Memory B cell (primary cell): ENCODE measurements around the gene TSSC4.

ENCODE experiments used
- ATAC-seq: fragments of 150-1000 bp; cut with Tn5 transposase; 2 replicates; pipeline ENCODE4 v1.10.0; 2021; ENCODE audit warnings: low read depth, mild to moderate bottlenecking, moderate library complexity
- DNase-seq, 2 donors: peaks; one replicate each; pipeline ENCODE4 v3.0.0; 2022; ENCODE audit warnings: low spot score in 2 of 2
- H3K27ac Mint-ChIP-seq: one replicate; pipeline ENCODE4 v1.8.0; 2022; ENCODE audit warnings: mild to moderate bottlenecking, moderate library complexity, mixed read lengths
- H3K27me3 Mint-ChIP-seq: one replicate; pipeline ENCODE4 v1.8.0; 2022; ENCODE audit warnings: mixed read lengths
- H3K36me3 Mint-ChIP-seq: one replicate; pipeline ENCODE4 v1.8.0; 2022; ENCODE audit warnings: mild to moderate bottlenecking, mixed read lengths
- H3K4me1 Mint-ChIP-seq: one replicate; pipeline ENCODE4 v1.8.0; 2022; ENCODE audit warnings: mixed read lengths
- H3K4me3 Mint-ChIP-seq: one replicate; pipeline ENCODE4 v1.8.0; 2022; ENCODE audit warnings: mild to moderate bottlenecking, moderate library complexity, mixed read lengths
- H3K9me3 Mint-ChIP-seq: one replicate; pipeline ENCODE4 v1.8.0; 2022; ENCODE audit warnings: mixed read lengths

The TSSC4 gene

GRCh38 chr11:2377511-2378443 is 22.8 kb upstream of the TSSC4 start:
- Mint-ChIP-seq H3K27ac (peak overlapping the region; percentile 86), H3K4me3 (peak overlapping the region; percentile 86), H3K27me3 (no peaks in the 10 kb centered on the region), H3K4me1 (peaks cover 32% of the 10 kb centered on the region), H3K36me3 (no peaks in the 10 kb centered on the region), H3K9me3 (no peaks in the 10 kb centered on the region)
- DNase-seq (peak in 1 of 2 donors; percentile 45), ATAC-seq (peak; percentile 46)

GRCh38 chr11:2378527-2379210 is 21.9 kb upstream of the TSSC4 start:
- DNase-seq, result no peak
- Mint-ChIP-seq H3K9me3 (no peaks in the 10 kb centered on the region), H3K36me3 (no peaks in the 10 kb centered on the region), H3K27ac (peak overlapping the region; percentile 86), H3K27me3 (no peaks in the 10 kb centered on the region), H3K4me1 (peaks cover 41% of the 10 kb centered on the region), H3K4me3 (peak overlapping the region; percentile 86)
- ATAC-seq, result no peak

DNA sequence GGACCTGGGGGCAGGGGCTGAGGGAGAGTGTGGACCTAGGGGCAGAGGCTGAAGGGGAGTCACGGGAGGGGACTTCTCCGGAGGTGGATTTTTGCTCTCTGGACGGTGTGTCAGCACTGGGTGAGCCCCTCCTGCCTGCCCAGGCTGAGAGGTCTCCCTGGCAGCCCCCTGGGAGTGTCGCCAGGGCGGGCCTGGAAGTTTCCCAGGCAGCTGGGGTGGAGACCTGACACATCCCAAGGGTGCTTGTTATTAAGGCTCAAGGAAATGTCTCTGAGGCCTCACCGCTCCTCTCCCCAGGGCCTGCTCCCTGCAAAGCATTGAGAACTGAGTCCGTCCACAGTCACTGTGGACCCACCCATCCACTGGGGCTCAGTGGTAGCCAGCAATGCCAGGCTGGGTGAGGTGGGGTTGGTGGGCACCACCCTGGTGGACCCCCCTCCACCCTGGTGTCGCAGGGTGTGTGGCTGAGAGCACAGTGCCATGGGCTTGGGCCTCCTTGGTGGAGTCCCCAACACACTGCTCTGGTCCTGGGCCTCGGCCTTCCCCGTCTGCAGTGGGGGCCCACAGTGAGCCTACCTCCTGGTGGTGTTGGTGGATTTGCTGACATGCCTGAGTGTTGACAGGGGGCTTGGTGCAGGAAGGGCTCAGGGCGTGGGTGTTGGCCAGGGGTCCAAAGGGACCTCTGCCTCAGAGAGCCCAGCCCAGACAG is 20.9 kb upstream of the TSSC4 start:
- ATAC-seq (no peak), DNase-seq (no peak)
- H3K27ac Mint-ChIP-seq, result peak overlapping the region; percentile 86
- no peaks in the 10 kb centered on the region for H3K9me3 Mint-ChIP-seq
- H3K4me3 Mint-ChIP-seq, result peak overlapping the region; percentile 86
- no peaks in the 10 kb centered on the region for H3K27me3 Mint-ChIP-seq
- H3K36me3 Mint-ChIP-seq, result no peaks in the 10 kb centered on the region
- H3K4me1 Mint-ChIP-seq, result peaks cover 48% of the 10 kb centered on the region

GRCh38 chr11:2380396-2380795 is 20.2 kb upstream of the TSSC4 start:
- Mint-ChIP-seq H3K27me3 (no peaks in the 10 kb centered on the region), H3K36me3 (no peaks in the 10 kb centered on the region), H3K4me3 (peak overlapping the region; percentile 86), H3K4me1 (peaks cover 51% of the 10 kb centered on the region), H3K9me3 (no peaks in the 10 kb centered on the region), H3K27ac (peak overlapping the region; percentile 82)
- no peak for DNase-seq
- ATAC-seq, result no peak

GRCh38 chr11:2380807-2381350 is 19.7 kb upstream of the TSSC4 start:
- peaks cover 55% of the 10 kb centered on the region for H3K4me1 Mint-ChIP-seq
- no peaks in the 10 kb centered on the region for H3K36me3 Mint-ChIP-seq
- peak overlapping the region; percentile 82 for H3K27ac Mint-ChIP-seq
- H3K4me3 Mint-ChIP-seq, result peak overlapping the region; percentile 65
- no peaks in the 10 kb centered on the region for H3K9me3 Mint-ChIP-seq
- ATAC-seq (no peak), DNase-seq (peak in 1 of 2 donors; percentile 33)
- H3K27me3 Mint-ChIP-seq, result no peaks in the 10 kb centered on the region

GRCh38 chr11:2381494-2382128 is 18.9 kb upstream of the TSSC4 start:
- Mint-ChIP-seq H3K36me3 (no peaks in the 10 kb centered on the region), H3K9me3 (no peaks in the 10 kb centered on the region), H3K4me3 (peak overlapping the region; percentile 65), H3K4me1 (peaks cover 55% of the 10 kb centered on the region), H3K27me3 (no peaks in the 10 kb centered on the region), H3K27ac (peak overlapping the region; percentile 82)
- DNase-seq (peak in 1 of 2 donors; percentile 19), ATAC-seq (no peak)

- ATAC-seq, result no peak
- no peaks in the 10 kb centered on the region for H3K36me3 Mint-ChIP-seq
- no peaks in the 10 kb centered on the region for H3K27me3 Mint-ChIP-seq
- DNase-seq, result no peak
- no peaks in the 10 kb centered on the region for H3K9me3 Mint-ChIP-seq
- peak overlapping the region; percentile 92 for H3K27ac Mint-ChIP-seq
- H3K4me1 Mint-ChIP-seq, result peaks cover 55% of the 10 kb centered on the region
- H3K4me3 Mint-ChIP-seq, result peak overlapping the region; percentile 83
Observed at GRCh38 chr11:2382129-2382517, 18.4 kb upstream of the TSSC4 start.

DNA sequence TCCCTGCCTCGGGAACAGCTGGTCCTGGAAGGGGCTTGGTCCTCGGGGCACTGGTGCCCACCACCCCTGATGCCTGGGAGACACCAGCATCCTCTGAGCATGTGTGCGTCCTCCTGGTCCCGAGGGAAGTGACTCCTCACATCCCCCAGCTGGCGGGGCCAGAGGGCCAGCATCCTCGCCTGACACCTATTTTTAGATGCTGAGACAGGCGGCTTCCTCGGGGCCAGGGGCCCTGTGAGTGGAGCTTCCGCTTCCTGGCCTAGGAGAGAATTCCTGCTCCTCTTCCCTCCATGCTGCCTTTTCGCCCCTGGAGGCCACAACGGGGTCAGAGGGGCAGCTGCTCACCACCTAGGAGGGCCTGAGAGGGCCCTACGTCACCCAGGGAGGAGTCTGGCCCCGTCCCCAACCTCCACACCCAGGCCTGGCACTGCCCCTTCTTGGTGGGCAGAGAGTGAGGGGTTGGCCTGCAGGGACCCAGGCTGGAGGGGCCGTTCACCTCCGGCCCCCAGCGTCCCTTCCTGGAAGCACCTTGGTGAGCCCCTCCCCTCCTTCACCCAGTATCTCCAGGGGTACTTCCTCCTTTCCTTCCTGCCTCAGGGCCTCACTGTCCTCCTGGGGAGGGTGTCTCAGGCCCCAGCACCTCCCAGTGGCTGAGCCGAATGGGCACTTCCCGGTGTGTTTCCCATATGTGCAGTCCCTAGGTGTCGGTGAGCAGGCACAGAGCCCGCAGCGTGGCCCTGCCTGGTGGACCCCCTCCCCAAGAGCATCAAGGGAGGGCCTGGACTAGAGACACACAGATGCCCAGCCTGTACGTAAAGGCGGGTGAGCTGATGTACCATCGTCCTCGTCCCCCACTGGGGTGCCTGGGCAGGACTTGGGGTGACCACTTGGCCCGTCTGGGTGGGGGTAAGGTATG is 17.4 kb upstream of the TSSC4 start:
- DNase-seq, result peak in 1 of 2 donors; percentile 47
- H3K27me3 Mint-ChIP-seq, result no peaks in the 10 kb centered on the region
- no peaks in the 10 kb centered on the region for H3K36me3 Mint-ChIP-seq
- H3K4me1 Mint-ChIP-seq, result peaks cover 59% of the 10 kb centered on the region
- H3K27ac Mint-ChIP-seq, result peak overlapping the region; percentile 92
- no peaks in the 10 kb centered on the region for H3K9me3 Mint-ChIP-seq
- peak overlapping the region; percentile 83 for H3K4me3 Mint-ChIP-seq
- ATAC-seq, result no peak

DNA sequence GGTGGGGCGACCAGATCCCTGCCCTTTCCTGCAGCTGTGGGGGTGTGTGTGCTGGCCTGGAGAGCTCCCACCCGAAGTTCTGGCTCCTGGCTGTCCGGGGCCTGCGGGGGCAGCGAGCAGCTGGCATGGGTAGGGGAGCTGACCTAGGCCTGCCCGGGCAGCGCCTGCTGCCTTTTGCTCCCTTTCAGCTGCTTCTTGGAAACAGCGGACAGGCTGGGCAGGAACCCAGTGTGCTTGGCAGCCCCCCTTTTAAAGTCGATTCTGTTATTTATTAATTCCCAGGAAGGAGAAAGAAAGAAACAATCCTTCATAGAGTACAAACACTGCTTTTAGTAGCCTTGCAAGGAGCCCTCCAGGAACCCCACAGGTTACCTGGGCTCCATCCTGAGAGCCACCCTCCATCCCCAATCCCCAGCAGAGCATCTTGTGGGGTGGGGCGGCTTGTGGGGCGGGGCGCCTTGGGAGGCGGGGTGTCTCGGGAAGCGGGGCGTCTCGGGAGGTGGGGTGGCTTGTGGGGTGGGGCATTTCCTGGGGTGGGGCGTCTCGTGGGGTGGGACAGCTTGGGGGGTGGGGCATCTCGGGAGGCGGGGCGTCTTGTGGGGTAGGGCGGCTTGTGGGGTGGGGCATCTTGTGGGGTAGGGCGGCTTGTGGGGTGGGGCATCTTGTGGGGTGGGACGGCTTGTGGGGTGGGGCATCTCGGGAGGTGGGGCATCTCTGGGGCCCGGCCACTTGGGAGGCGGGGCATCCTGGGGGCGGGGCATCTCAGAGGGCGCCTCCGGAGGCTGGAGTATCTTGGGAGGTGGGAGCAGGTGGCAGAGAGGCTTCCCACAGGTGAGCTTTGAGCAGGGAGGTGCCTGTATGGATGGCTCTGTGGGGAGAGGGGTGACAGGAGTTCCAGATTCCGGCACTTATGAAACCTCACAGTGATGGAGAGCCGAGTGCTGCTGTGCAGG is 16.4 kb upstream of the TSSC4 start:
- Mint-ChIP-seq H3K27ac (peak overlapping the region; percentile 92), H3K4me1 (peaks cover 56% of the 10 kb centered on the region), H3K36me3 (no peaks in the 10 kb centered on the region), H3K4me3 (peak overlapping the region; percentile 93), H3K27me3 (no peaks in the 10 kb centered on the region), H3K9me3 (no peaks in the 10 kb centered on the region)
- ATAC-seq, result peak; percentile 60
- DNase-seq, result peak; percentile 77 to 78

GRCh38 chr11:2385156-2386151 is 15.1 kb upstream of the TSSC4 start:
- peaks cover 62% of the 10 kb centered on the region for H3K4me1 Mint-ChIP-seq
- H3K9me3 Mint-ChIP-seq, result no peaks in the 10 kb centered on the region
- H3K27ac Mint-ChIP-seq, result peak overlapping the region; percentile 92
- H3K36me3 Mint-ChIP-seq, result peaks cover 3% of the 10 kb centered on the region
- H3K4me3 Mint-ChIP-seq, result peak overlapping the region; percentile 93
- DNase-seq (peak in 1 of 2 donors; percentile 56), ATAC-seq (peak; percentile 48)
- no peaks in the 10 kb centered on the region for H3K27me3 Mint-ChIP-seq

DNA sequence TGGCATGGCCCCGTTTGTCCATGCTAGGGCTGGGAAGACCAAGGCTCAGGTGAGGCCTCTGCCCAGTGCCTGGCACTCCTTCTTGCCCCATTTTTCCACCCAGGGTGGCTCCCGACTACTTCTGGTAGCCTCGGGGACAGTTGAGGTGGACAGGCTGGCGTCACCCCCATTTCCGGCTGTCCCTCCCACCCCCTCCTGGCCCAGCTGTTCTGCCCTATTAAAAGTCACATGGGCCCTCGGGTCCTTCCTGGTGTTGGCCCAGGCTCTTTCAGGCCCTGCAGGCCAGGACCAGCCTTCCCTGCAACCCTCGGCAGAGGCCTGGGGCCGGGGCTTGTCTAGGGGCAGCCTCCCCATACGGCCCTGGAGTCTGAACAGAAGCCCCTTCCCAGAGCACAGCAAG is 14.0 kb upstream of the TSSC4 start:
- DNase-seq, result no peak
- Mint-ChIP-seq H3K4me1 (peaks cover 55% of the 10 kb centered on the region), H3K4me3 (peak overlapping the region; percentile 93), H3K9me3 (no peaks in the 10 kb centered on the region), H3K36me3 (peaks cover 3% of the 10 kb centered on the region), H3K27me3 (no peaks in the 10 kb centered on the region), H3K27ac (peak overlapping the region; percentile 53)
- no peak for ATAC-seq
